ENCODE data around the gene CAPZB. TPM values are rescaled to one million over a fixed set of nuclear protein-coding genes. Genes with fewer than 3 reads are reported as not detected.

The CAPZB gene
- total RNA-seq, 4 donors from 2014 or later = 127 to 404 (median 136) TPM

GRCh38 chr1:19424651-19425570 is 60.4 kb downstream of the CAPZB start:
- H3K9me3 ChIP-seq = no peaks in the 10 kb centered on the region
- in situ Hi-C loops (cut with MboI; ENCODE audit: low pct_ligation_motif_present in 1 of 4, low pct_unique_long_range_greater_than_20kb in 1 of 4, low sequenced_read_pairs in 3 of 4) (no loop called here), intact Hi-C loops (cut with DNase I; ENCODE audit: low total_unique reads) (no loop called here)
- H3K4me1 ChIP-seq = peaks cover 54 to 96% (median 67%) of the 10 kb centered on the region in 4 donors
- no peak for DNase-seq
- 48 to 68% methylated on average over 2 to 6 of the region's 7 CpGs for WGBS, 2 donors (ENCODE audit: low coverage in 1 of 2)
- no peaks in the 10 kb centered on the region for H3K27me3 ChIP-seq
- peak overlapping the region; percentile 80 to 93 (median 82) for H3K27ac ChIP-seq
- no peak overlapping the region for H3K4me3 ChIP-seq
- TF ChIP-seq POLR2A (IDR thresholded peaks at IDR 0.05) (no peak), EP300 (IDR thresholded peaks at IDR 0.05; ENCODE audit: low read depth) (no peak), POLR2AphosphoS5 (IDR thresholded peaks at IDR 0.05) (no peak), CTCF (IDR thresholded peaks at IDR 0.05) (no peak)
- H3K36me3 ChIP-seq = no peaks in the 10 kb centered on the region

GRCh38 chr1:19423130-19423529 is 62.2 kb downstream of the CAPZB start:
- Histone ChIP-seq H3K36me3 (peaks cover 0 to 6% (median 3%) of the 10 kb centered on the region in 4 donors), H3K27me3 (no peaks in the 10 kb centered on the region), H3K27ac (peak overlapping the region; percentile 80 to 93 (median 82)), H3K4me3 (no peak overlapping the region), H3K4me1 (peaks cover 44 to 96% (median 62%) of the 10 kb centered on the region in 4 donors), H3K9me3 (no peaks in the 10 kb centered on the region)
- intact Hi-C loops (cut with DNase I; ENCODE audit: low total_unique reads) (no loop called here), in situ Hi-C loops (cut with MboI; ENCODE audit: low pct_ligation_motif_present in 1 of 4, low pct_unique_long_range_greater_than_20kb in 1 of 4, low sequenced_read_pairs in 3 of 4) (no loop called here)
- WGBS, 2 donors (ENCODE audit: low coverage in 1 of 2) = 55 to 59% methylated on average over 5 of the region's 5 CpGs
- no peak for DNase-seq
- TF ChIP-seq EP300 (IDR thresholded peaks at IDR 0.05; ENCODE audit: low read depth) (no peak), POLR2AphosphoS5 (IDR thresholded peaks at IDR 0.05) (peak in 1 of 3 donors; percentile 12)

GRCh38 chr1:19421365-19421764 is 64.0 kb downstream of the CAPZB start:
- no peak for TF ChIP-seq POLR2A (IDR thresholded peaks at IDR 0.05)
- no peaks in the 10 kb centered on the region for H3K27me3 ChIP-seq
- WGBS, 2 donors (ENCODE audit: low coverage in 1 of 2) = 72 to 85% methylated on average over 3 to 4 of the region's 4 CpGs
- H3K27ac ChIP-seq = peak overlapping the region; percentile 77 to 93 (median 82)
- no peak overlapping the region for H3K4me3 ChIP-seq
- peaks cover 28 to 87% (median 52%) of the 10 kb centered on the region in 4 donors for H3K4me1 ChIP-seq
- H3K9me3 ChIP-seq = no peaks in the 10 kb centered on the region
- in situ Hi-C loops (cut with MboI; ENCODE audit: low pct_ligation_motif_present in 1 of 4, low pct_unique_long_range_greater_than_20kb in 1 of 4, low sequenced_read_pairs in 3 of 4) (no loop called here), intact Hi-C loops (cut with DNase I; ENCODE audit: low total_unique reads) (no loop called here)
- no peak for DNase-seq
- H3K36me3 ChIP-seq = peaks cover 0 to 6% (median 3%) of the 10 kb centered on the region in 4 donors

GRCh38 chr1:19420606-19421005 is 64.7 kb downstream of the CAPZB start:
- in situ Hi-C loops (cut with MboI; ENCODE audit: low pct_ligation_motif_present in 1 of 4, low pct_unique_long_range_greater_than_20kb in 1 of 4, low sequenced_read_pairs in 3 of 4) (no loop called here), intact Hi-C loops (cut with DNase I; ENCODE audit: low total_unique reads) (no loop called here)
- Histone ChIP-seq H3K9me3 (no peaks in the 10 kb centered on the region), H3K36me3 (peaks cover 0 to 6% (median 3%) of the 10 kb centered on the region in 4 donors), H3K27me3 (no peaks in the 10 kb centered on the region), H3K27ac (peak overlapping the region; percentile 77 to 93 (median 82)), H3K4me1 (peaks cover 20 to 87% (median 52%) of the 10 kb centered on the region in 4 donors), H3K4me3 (no peak overlapping the region)
- 50 to 79% methylated on average over 1 to 4 of the region's 4 CpGs for WGBS, 2 donors (ENCODE audit: low coverage in 1 of 2)
- DNase-seq = no peak
- TF ChIP-seq POLR2AphosphoS5 (IDR thresholded peaks at IDR 0.05) = no peak
- no peak for TF ChIP-seq POLR2A (IDR thresholded peaks at IDR 0.05)
- TF ChIP-seq CTCF (IDR thresholded peaks at IDR 0.05) = no peak
- TF ChIP-seq EP300 (IDR thresholded peaks at IDR 0.05; ENCODE audit: low read depth) = no peak

- Histone ChIP-seq H3K9me3 (no peaks in the 10 kb centered on the region), H3K4me3 (no peak overlapping the region), H3K27me3 (no peaks in the 10 kb centered on the region), H3K4me1 (peaks cover 21 to 87% (median 55%) of the 10 kb centered on the region in 4 donors), H3K36me3 (peaks cover 0 to 6% (median 3%) of the 10 kb centered on the region in 4 donors), H3K27ac (peak overlapping the region; percentile 77 to 93 (median 82))
- TF ChIP-seq POLR2AphosphoS5 (IDR thresholded peaks at IDR 0.05) = no peak
- no peak for TF ChIP-seq POLR2A (IDR thresholded peaks at IDR 0.05)
- no peak for TF ChIP-seq EP300 (IDR thresholded peaks at IDR 0.05; ENCODE audit: low read depth)
- no peak for TF ChIP-seq CTCF (IDR thresholded peaks at IDR 0.05)
- intact Hi-C loops (cut with DNase I; ENCODE audit: low total_unique reads) (no loop called here), in situ Hi-C loops (cut with MboI; ENCODE audit: low pct_ligation_motif_present in 1 of 4, low pct_unique_long_range_greater_than_20kb in 1 of 4, low sequenced_read_pairs in 3 of 4) (no loop called here)
- 93% methylated on average over 9 of the region's 9 CpGs; no CpG with 5 or more reads in 1 of the 2 donors for WGBS, 2 donors (ENCODE audit: low coverage in 1 of 2)
- no peak for DNase-seq
These were observed 65.6 kb downstream of the CAPZB start for GRCh38 chr1:19419691-19420090.

Measured in transverse colon (tissue), 4 donors.